Osteocyte (in vitro differentiated cells): ENCODE measurements around the gene TDRD12. TPM values are rescaled to one million over a fixed set of nuclear protein-coding genes. Genes with fewer than 3 reads are reported as not detected.

Source experiments
- DNase-seq: peaks from one replicate; pipeline ENCODE4 v3.0.0; 2021; ENCODE audit warnings: mixed read lengths; ENCODE audit not compliant: unreplicated experiment; ENCODE audit errors: extremely low spot score
- H3K27ac Mint-ChIP-seq: one replicate; pipeline ENCODE4 v1.8.0; 2021; ENCODE audit warnings: mild to moderate bottlenecking, mixed read lengths; ENCODE audit not compliant: unreplicated experiment
- H3K27me3 Mint-ChIP-seq: one replicate; pipeline ENCODE4 v1.8.0; 2021; ENCODE audit warnings: mixed read lengths; ENCODE audit not compliant: unreplicated experiment
- H3K36me3 Mint-ChIP-seq: one replicate; pipeline ENCODE4 v1.8.0; 2021; ENCODE audit warnings: mixed read lengths; ENCODE audit not compliant: unreplicated experiment
- H3K4me1 Mint-ChIP-seq: one replicate; pipeline ENCODE4 v1.8.0; 2021; ENCODE audit warnings: mixed read lengths; ENCODE audit not compliant: unreplicated experiment
- H3K4me3 Mint-ChIP-seq: one replicate; pipeline ENCODE4 v1.8.0; 2021; ENCODE audit warnings: mild to moderate bottlenecking, moderate library complexity, mixed read lengths; ENCODE audit not compliant: unreplicated experiment
- H3K9me3 Mint-ChIP-seq: one replicate; pipeline ENCODE4 v1.8.0; 2021; ENCODE audit warnings: mixed read lengths; ENCODE audit not compliant: unreplicated experiment
- total RNA-seq: library from RNA; stranded (reverse); gene quantifications from 2 replicates; pipeline ENCODE4 v1.2.1, GENCODE V29; 2021
- TF ChIP-seq, protein P1 (sequence below): fragments of 200-600 bp; sonication (generic); IDR thresholded peaks from 2 replicates; pipeline ENCODE4 v1.5.0; 2021; ENCODE audit warnings: antibody characterized with exemption, mild to moderate bottlenecking, moderate library complexity

Gene TDRD12
- total RNA-seq, 1 donor from 2014 or later: 0.11 TPM

DNA sequence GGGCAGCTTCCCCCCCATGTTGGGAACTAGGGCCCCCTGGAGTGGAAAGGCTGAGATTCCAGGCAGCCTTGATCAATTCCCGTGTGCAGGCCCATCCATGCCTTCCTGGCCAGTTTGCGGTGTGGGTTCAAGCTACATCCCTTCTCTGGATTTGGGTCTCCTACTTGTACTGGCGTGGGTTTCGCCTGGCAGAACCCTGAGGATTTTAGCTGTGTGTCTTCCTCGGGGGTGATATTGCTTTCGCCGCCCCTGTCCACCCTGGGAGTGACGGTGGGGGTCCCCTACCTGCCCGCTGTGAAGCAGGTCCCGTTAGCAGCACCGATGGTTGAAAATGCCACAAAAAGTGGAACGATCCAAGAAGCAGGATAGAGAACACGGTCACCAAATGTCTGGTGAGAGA lies 138.6 kb downstream of the TDRD12 start:
- no peaks in the 10 kb centered on the region for H3K27me3 Mint-ChIP-seq
- no peak for DNase-seq
- H3K4me3 Mint-ChIP-seq: no peak overlapping the region
- no peaks in the 10 kb centered on the region for H3K4me1 Mint-ChIP-seq
- H3K27ac Mint-ChIP-seq: no peak overlapping the region
- TF ChIP-seq, protein P1, sequence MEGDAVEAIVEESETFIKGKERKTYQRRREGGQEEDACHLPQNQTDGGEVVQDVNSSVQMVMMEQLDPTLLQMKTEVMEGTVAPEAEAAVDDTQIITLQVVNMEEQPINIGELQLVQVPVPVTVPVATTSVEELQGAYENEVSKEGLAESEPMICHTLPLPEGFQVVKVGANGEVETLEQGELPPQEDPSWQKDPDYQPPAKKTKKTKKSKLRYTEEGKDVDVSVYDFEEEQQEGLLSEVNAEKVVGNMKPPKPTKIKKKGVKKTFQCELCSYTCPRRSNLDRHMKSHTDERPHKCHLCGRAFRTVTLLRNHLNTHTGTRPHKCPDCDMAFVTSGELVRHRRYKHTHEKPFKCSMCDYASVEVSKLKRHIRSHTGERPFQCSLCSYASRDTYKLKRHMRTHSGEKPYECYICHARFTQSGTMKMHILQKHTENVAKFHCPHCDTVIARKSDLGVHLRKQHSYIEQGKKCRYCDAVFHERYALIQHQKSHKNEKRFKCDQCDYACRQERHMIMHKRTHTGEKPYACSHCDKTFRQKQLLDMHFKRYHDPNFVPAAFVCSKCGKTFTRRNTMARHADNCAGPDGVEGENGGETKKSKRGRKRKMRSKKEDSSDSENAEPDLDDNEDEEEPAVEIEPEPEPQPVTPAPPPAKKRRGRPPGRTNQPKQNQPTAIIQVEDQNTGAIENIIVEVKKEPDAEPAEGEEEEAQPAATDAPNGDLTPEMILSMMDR: no peak
- no peaks in the 10 kb centered on the region for H3K36me3 Mint-ChIP-seq
- H3K9me3 Mint-ChIP-seq: no peaks in the 10 kb centered on the region

DNA sequence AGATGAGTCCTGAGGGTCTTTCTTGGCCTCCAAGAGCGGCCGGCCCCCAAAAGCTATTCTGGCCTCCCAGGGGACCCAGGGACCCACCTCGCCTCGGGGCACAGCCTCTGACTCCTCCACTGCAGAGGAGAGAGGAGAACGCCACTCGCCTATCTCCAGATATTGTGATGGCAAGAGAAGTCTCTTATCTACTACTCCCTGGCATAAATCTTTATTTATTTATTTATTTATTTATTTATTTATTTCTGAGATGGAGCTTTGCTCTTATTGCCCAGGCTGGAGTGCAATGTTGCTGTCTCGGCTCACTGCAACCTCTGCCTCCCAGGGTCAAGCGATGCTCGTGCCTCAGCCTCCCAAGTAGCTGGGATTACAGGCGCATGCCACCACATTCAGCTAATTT lies 139.0 kb downstream of the TDRD12 start:
- Mint-ChIP-seq H3K4me3 (no peak overlapping the region), H3K27ac (no peak overlapping the region), H3K4me1 (no peaks in the 10 kb centered on the region), H3K27me3 (no peaks in the 10 kb centered on the region), H3K36me3 (no peaks in the 10 kb centered on the region), H3K9me3 (no peaks in the 10 kb centered on the region)
- DNase-seq: no peak
- TF ChIP-seq, protein P1: no peak

DNA sequence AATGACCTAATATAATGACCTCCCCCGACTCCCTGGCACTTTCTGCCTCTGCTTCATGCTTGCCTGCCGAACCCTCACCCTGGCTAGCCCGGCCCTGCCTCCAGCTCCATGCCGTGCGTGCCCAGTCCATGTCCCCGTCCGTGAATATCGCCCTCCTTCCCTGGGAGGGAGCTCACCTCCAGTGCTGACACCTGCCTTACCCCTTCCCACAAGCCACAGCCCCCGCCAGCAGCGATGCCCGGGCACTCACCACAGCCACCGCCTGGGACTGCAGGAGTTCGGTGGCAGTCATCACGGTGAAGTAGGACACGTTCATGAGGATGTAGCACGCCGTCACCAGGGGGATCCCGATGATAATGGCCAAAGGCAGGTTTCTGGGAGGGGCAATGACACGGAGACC lies 140.0 kb downstream of the TDRD12 start:
- Mint-ChIP-seq H3K9me3 (no peaks in the 10 kb centered on the region), H3K36me3 (no peaks in the 10 kb centered on the region), H3K27ac (no peak overlapping the region), H3K4me1 (no peaks in the 10 kb centered on the region), H3K27me3 (no peaks in the 10 kb centered on the region), H3K4me3 (no peak overlapping the region)
- no peak for DNase-seq
- TF ChIP-seq, protein P1: no peak

DNA sequence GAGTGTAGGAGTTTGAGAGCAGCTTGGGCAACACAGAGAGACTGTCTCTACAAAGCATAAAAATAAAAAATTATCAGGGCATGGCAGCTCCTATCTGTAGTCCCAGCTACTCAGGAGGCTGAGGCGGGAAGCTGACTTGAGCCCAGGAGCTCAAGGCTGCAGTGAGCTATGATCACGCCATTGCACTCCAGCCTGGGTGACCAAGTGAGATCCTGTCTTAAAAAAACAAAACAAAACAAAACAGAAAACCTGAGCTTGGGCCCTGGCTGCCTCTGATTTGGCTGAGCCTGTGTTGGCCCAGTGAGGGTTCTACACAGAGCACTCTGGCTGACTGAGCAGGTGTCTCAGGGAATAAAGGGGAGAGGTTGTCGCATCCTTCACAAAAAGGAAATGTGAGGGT lies 142.0 kb downstream of the TDRD12 start:
- DNase-seq: no peak
- no peak overlapping the region for H3K4me3 Mint-ChIP-seq
- TF ChIP-seq, protein P1: no peak
- H3K27me3 Mint-ChIP-seq: no peaks in the 10 kb centered on the region
- H3K4me1 Mint-ChIP-seq: no peaks in the 10 kb centered on the region
- H3K27ac Mint-ChIP-seq: no peak overlapping the region
- no peaks in the 10 kb centered on the region for H3K36me3 Mint-ChIP-seq
- H3K9me3 Mint-ChIP-seq: no peaks in the 10 kb centered on the region

DNA sequence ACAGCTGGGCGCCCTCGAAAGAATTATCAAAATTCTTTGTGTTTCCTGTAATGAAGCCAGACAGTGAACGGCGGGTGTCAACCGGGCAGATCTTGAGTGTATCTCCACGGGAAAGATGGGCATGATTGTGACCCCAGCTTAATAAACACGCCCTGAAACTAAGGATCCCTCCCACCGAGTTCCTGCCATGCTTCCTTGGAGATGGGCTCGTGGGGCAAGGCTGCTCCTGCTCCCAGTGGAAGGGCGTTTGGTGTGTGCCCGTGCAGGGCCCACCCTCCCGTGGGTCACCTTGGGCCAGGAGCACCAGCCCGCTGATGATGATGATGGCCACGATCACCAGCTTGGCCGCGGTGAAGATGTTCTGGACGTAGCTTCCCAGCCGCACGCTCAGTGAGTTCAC lies 142.6 kb downstream of the TDRD12 start:
- Mint-ChIP-seq H3K4me1 (no peaks in the 10 kb centered on the region), H3K27me3 (no peaks in the 10 kb centered on the region), H3K36me3 (no peaks in the 10 kb centered on the region), H3K9me3 (no peaks in the 10 kb centered on the region), H3K27ac (no peak overlapping the region), H3K4me3 (no peak overlapping the region)
- TF ChIP-seq, protein P1: no peak
- no peak for DNase-seq
